SK-N-MC (cell line): ENCODE measurements around the gene SRGAP1.

Experiments
- DNase-seq: peaks from one replicate; pipeline ENCODE4 v3.0.0-alpha.2; 2011; ENCODE audit warnings: low read depth, low spot score
- H3K27ac ChIP-seq: fragments of 200-600 bp; sonication (generic); 2 replicates; pipeline ENCODE4 v1.5.1; 2016; ENCODE audit warnings: mixed run types
- H3K36me3 ChIP-seq: fragments of 200-600 bp; sonication (generic); 2 replicates; pipeline ENCODE4 v1.6.1; 2017; ENCODE audit warnings: antibody characterized with exemption, low read length, mixed read lengths; ENCODE audit not compliant: insufficient read depth
- H3K4me3 ChIP-seq: fragments of 200-600 bp; sonication (generic); 2 replicates; pipeline ENCODE4 v1.5.1; 2016
- H3K9ac ChIP-seq: fragments of 200-600 bp; sonication (generic); 2 replicates; pipeline ENCODE4 v1.8.0; 2017; ENCODE audit warnings: mixed run types, mixed read lengths; ENCODE audit not compliant: insufficient read length
- H3K9me3 ChIP-seq: fragments of 200-600 bp; sonication (generic); 2 replicates; pipeline ENCODE4 v1.6.1; 2017; ENCODE audit warnings: low read depth, mild to moderate bottlenecking, antibody characterized with exemption, low read length, moderate library complexity, mixed read lengths
- EZH2 ChIP-seq: fragments of 200-600 bp; sonication (generic); IDR thresholded peaks from one replicate; pipeline ENCODE4 v1.6.1; 2017; ENCODE audit warnings: antibody characterized with exemption
- FOXP2 ChIP-seq: optimal IDR thresholded peaks from 2 replicates; pipeline ENCODE3; 2011; ENCODE audit warnings: mild to moderate bottlenecking, moderate library complexity; ENCODE audit not compliant: insufficient read depth; ENCODE audit errors: extremely low read length, control extremely low read depth
- POLR2AphosphoS5 ChIP-seq: IDR thresholded peaks from 2 replicates; pipeline ENCODE4 v1.6.1; 2012; ENCODE audit warnings: mild to moderate bottlenecking, low read depth, low read length, borderline replicate concordance

SRGAP1 gene

GRCh38 chr12:63921157-63921556 lies 76.7 kb downstream of the SRGAP1 start:
- no peak overlapping the region for H3K4me3 ChIP-seq
- no peak for TF ChIP-seq EZH2
- TF ChIP-seq POLR2AphosphoS5 = no peak
- no peak for TF ChIP-seq FOXP2
- H3K9ac ChIP-seq = no peak overlapping the region
- no peaks in the 10 kb centered on the region for H3K9me3 ChIP-seq
- no peaks in the 10 kb centered on the region for H3K36me3 ChIP-seq
- no peak overlapping the region for H3K27ac ChIP-seq
- DNase-seq = no peak

GRCh38 chr12:63922474-63922873 lies 78.0 kb downstream of the SRGAP1 start:
- Histone ChIP-seq H3K9ac (no peak overlapping the region), H3K27ac (no peak overlapping the region), H3K36me3 (no peaks in the 10 kb centered on the region), H3K4me3 (no peak overlapping the region), H3K9me3 (no peaks in the 10 kb centered on the region)
- no peak for DNase-seq
- TF ChIP-seq FOXP2 (no peak), EZH2 (no peak), POLR2AphosphoS5 (no peak)

- Histone ChIP-seq H3K9ac (no peak overlapping the region), H3K4me3 (no peak overlapping the region), H3K27ac (no peak overlapping the region), H3K9me3 (no peaks in the 10 kb centered on the region), H3K36me3 (no peaks in the 10 kb centered on the region)
- TF ChIP-seq POLR2AphosphoS5 = no peak
- no peak for TF ChIP-seq FOXP2
- no peak for TF ChIP-seq EZH2
- no peak for DNase-seq
These were observed 80.3 kb downstream of the SRGAP1 start for GRCh38 chr12:63924781-63925180.

GRCh38 chr12:63927511-63927910 lies 83.0 kb downstream of the SRGAP1 start:
- H3K36me3 ChIP-seq = no peaks in the 10 kb centered on the region
- no peak overlapping the region for H3K27ac ChIP-seq
- no peak overlapping the region for H3K9ac ChIP-seq
- H3K4me3 ChIP-seq = no peak overlapping the region
- DNase-seq = no peak
- no peaks in the 10 kb centered on the region for H3K9me3 ChIP-seq
- TF ChIP-seq EZH2 = no peak
- no peak for TF ChIP-seq FOXP2
- no peak for TF ChIP-seq POLR2AphosphoS5

DNA sequence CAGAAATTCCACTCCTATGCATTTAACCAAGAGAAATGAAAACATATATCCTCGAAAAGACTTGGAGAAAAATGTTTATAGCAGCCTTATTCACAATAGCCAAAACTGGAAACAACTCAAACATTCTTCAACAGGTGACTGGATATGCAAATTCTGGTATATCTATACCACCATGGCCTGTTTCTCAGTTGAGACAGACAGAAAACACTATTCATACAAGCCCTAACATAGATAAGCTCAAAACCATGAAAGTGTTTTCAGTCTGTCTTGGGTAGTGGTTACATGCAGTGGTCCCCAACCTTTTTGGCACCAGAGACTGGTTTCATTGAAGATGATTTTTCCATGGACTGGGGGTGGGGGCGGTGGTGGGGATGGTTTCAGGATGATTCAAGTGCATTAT lies 83.8 kb downstream of the SRGAP1 start:
- TF ChIP-seq POLR2AphosphoS5 (no peak), FOXP2 (no peak), EZH2 (no peak)
- no peak overlapping the region for H3K27ac ChIP-seq
- no peaks in the 10 kb centered on the region for H3K9me3 ChIP-seq
- H3K9ac ChIP-seq = no peak overlapping the region
- DNase-seq = no peak
- H3K4me3 ChIP-seq = no peak overlapping the region
- H3K36me3 ChIP-seq = no peaks in the 10 kb centered on the region

GRCh38 chr12:63929426-63929825 lies 84.9 kb downstream of the SRGAP1 start:
- H3K9me3 ChIP-seq = no peaks in the 10 kb centered on the region
- TF ChIP-seq EZH2 (no peak), POLR2AphosphoS5 (no peak), FOXP2 (no peak)
- DNase-seq = no peak
- no peak overlapping the region for H3K27ac ChIP-seq
- no peak overlapping the region for H3K9ac ChIP-seq
- no peak overlapping the region for H3K4me3 ChIP-seq
- H3K36me3 ChIP-seq = no peaks in the 10 kb centered on the region

DNA sequence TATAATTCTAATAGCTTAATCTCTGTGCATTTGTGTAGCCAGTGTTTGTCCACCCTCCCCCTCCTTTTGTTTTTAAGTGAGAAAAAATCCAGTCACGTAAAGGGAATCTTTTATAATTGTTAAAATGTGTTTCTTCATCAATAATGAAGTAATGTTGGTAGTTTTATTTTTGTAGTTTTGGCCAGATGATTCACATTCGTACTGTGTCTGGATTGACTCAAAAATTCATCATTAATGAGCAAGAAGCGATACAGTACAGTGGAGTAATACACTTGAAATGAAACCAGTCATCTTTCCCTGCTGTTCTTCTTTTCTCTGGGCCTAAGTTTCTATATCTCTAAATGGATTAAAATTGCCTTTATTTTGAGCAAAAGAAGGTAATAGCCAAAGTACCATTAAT lies 86.5 kb downstream of the SRGAP1 start:
- no peak overlapping the region for H3K9ac ChIP-seq
- no peak overlapping the region for H3K27ac ChIP-seq
- H3K4me3 ChIP-seq = no peak overlapping the region
- no peak for TF ChIP-seq EZH2
- no peak for TF ChIP-seq POLR2AphosphoS5
- no peak for TF ChIP-seq FOXP2
- no peak for DNase-seq
- no peaks in the 10 kb centered on the region for H3K36me3 ChIP-seq
- no peaks in the 10 kb centered on the region for H3K9me3 ChIP-seq

DNA sequence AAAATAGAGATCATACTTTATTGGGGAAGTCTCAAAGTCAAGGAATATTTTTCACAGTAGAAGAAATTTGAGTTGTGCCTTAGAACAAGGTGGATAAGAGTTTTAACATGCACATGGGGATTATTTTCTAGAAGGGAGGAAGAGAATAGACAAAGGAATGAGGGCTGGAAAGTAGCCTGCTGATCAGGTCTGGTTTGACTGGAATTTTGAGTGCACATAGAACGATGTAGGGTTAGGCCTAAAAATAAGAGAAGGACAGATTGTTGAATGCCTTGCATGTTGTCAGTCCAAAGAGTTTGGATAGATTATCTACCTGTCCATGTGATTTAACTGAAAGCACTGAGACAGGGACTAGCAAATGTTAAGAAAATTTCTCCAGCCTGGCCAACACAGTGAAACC lies 87.2 kb downstream of the SRGAP1 start:
- Histone ChIP-seq H3K9me3 (no peaks in the 10 kb centered on the region), H3K36me3 (no peaks in the 10 kb centered on the region), H3K27ac (no peak overlapping the region), H3K9ac (no peak overlapping the region), H3K4me3 (no peak overlapping the region)
- DNase-seq = no peak
- TF ChIP-seq POLR2AphosphoS5 = no peak
- no peak for TF ChIP-seq FOXP2
- TF ChIP-seq EZH2 = no peak

GRCh38 chr12:63934936-63935335 lies 90.4 kb downstream of the SRGAP1 start:
- Histone ChIP-seq H3K36me3 (no peaks in the 10 kb centered on the region), H3K27ac (no peak overlapping the region)
- TF ChIP-seq EZH2 = no peak
- TF ChIP-seq FOXP2 = no peak
- no peak for TF ChIP-seq POLR2AphosphoS5

More at GRCh38 chr12:63934936-63935335, 90.4 kb downstream of the SRGAP1 start:
- H3K9me3 ChIP-seq = no peaks in the 10 kb centered on the region
- no peak for DNase-seq
- no peak overlapping the region for H3K9ac ChIP-seq
- no peak overlapping the region for H3K4me3 ChIP-seq
